ENCODE data around the gene MTA1.

MTA1 gene

DNA sequence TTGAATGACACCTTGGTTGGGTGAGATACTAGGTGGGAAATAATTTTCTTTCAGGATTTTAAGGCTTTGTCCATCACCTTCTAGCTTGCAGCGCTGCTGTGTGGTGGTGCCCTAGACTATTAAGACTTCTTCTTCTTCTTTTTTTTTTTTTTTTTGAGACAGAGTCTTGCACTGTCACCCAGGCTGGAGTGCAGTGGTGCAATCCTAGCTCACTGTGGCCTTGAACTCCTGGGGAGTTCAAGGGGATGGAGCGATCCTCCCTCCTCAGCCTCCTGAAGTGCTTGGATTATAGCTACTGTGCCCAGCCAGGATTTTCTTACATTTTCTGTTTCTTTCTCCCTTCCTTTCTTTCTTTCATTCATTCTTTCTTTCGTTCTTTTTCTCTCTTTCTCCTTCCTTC is 10.3 kb upstream of the MTA1 start:
- TF ChIP-seq, protein P1, sequence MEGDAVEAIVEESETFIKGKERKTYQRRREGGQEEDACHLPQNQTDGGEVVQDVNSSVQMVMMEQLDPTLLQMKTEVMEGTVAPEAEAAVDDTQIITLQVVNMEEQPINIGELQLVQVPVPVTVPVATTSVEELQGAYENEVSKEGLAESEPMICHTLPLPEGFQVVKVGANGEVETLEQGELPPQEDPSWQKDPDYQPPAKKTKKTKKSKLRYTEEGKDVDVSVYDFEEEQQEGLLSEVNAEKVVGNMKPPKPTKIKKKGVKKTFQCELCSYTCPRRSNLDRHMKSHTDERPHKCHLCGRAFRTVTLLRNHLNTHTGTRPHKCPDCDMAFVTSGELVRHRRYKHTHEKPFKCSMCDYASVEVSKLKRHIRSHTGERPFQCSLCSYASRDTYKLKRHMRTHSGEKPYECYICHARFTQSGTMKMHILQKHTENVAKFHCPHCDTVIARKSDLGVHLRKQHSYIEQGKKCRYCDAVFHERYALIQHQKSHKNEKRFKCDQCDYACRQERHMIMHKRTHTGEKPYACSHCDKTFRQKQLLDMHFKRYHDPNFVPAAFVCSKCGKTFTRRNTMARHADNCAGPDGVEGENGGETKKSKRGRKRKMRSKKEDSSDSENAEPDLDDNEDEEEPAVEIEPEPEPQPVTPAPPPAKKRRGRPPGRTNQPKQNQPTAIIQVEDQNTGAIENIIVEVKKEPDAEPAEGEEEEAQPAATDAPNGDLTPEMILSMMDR (IDR thresholded peaks at IDR 0.05; ENCODE audit: borderline replicate concordance, control extremely low read depth, extremely low read depth, insufficient read depth, missing control alignments), result no peak
- in situ Hi-C loops (cut with MboI; ENCODE audit: low sequenced_read_pairs, unreplicated experiment), result no loop called here
- no peak for DNase-seq (ENCODE audit: low spot score)

DNA sequence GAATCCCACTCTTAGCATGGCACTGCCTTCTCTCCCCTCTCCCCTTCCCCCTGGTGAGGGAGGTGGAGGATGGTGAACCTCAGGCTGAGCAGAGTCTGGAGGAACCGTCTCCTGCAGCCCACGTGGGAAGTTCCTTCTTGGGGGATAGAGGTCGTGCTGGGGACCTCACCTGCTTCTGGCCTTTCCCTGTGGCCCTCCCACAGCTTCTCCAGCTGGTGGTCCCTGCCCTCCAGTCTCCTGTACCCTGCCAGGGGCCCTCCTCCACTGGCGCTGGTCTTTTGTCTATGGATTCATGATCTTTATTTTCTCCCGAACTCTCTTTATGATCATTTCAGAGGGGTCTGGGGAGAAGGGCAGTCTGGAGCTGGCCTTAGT is 9.0 kb upstream of the MTA1 start:
- in situ Hi-C loops (cut with MboI; ENCODE audit: low sequenced_read_pairs, unreplicated experiment), result no loop called here
- DNase-seq (ENCODE audit: low spot score), result no peak
- TF ChIP-seq, protein P1 (IDR thresholded peaks at IDR 0.05; ENCODE audit: borderline replicate concordance, control extremely low read depth, extremely low read depth, insufficient read depth, missing control alignments), result no peak

DNA sequence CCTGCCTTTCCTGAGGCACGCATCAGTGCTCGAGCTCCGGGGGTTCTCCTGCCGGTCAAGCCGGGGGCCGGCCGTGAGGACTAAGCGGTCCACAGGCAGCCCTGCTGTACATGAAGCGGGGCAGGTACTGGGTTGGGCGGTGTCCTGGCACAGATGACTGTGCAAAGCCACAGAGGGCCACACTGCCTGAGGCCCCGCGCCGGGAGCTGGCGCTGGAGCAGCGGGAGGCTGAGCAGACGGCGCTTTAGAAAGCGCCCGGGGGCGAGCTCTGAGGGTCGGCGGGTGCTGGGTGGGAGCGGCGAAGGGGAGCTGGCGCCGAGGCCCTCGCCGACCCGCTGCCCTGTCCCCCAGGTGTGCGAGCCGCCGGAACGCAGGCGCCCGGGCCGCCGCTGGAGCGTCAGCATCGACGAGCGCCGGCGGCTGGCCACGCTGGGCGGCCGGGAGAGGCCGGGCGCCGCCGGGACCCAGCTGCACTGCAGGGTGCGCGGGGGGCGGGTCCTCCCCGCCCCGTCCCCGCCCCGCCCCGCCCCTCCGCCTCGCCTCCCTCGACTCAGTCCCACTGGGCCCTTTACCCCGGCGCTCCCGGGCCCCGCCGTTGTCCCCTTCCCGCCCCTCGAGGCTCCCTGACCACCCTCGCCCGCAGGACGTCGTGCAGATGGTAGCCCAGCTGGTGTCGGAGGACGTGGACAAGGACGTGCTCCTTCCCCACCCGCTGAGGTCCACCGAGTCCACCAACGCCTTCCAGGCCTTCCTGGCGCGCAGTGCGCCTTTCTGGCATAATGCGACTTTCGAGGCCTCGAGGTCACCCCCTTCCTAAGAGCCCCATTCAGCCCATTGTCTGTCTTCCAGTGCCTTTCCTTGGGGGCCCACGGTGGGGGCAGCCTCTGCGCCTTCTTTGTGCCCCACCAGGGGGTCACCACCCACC is 8.3 kb upstream of the MTA1 start:
- in situ Hi-C loops (cut with MboI; ENCODE audit: low sequenced_read_pairs, unreplicated experiment), result no loop called here
- TF ChIP-seq, protein P1 (IDR thresholded peaks at IDR 0.05; ENCODE audit: borderline replicate concordance, control extremely low read depth, extremely low read depth, insufficient read depth, missing control alignments), result no peak
- DNase-seq (ENCODE audit: low spot score), result peak; percentile 92

DNA sequence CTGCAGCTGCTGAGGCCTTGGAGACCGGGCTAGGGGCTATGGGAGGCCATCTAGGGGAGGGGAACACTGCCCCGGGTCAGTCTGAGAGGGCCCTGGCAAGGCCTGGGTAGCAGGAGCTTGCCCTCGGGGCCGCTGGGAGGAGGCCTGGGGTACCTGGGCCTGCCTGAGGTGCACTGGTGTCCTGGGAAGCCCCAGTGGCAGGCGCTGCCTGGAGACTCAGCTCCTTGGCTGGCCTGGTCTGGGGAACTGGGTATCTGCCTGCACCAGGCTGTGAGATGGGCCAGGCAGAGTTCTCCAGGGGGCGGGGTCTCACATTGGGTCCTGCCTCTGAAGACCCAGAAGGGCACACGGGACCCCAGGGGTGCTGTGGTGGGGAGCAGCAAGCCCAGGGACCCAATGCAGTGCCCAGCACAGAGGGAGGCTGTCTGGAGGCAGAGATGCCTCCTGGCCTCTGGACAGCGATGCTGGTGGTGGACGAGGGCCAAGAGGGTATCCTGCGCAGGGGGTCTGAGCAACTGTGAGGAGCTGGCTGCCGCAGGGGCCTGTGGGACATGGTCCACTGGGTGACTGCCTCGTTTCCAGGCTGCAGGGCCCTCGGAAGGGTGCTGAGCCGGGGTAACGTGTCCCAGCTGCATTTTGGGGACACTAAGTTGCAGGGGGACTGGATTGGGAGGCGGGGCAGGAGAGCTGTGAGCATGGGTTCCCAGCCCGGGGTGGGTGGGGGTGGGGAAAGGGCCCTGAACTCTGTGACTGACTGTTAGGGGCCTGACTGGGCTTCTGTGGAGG is 7.4 kb upstream of the MTA1 start:
- no peak for DNase-seq (ENCODE audit: low spot score)
- TF ChIP-seq, protein P1 (IDR thresholded peaks at IDR 0.05; ENCODE audit: borderline replicate concordance, control extremely low read depth, extremely low read depth, insufficient read depth, missing control alignments), result no peak
- in situ Hi-C loops (cut with MboI; ENCODE audit: low sequenced_read_pairs, unreplicated experiment), result no loop called here

DNA sequence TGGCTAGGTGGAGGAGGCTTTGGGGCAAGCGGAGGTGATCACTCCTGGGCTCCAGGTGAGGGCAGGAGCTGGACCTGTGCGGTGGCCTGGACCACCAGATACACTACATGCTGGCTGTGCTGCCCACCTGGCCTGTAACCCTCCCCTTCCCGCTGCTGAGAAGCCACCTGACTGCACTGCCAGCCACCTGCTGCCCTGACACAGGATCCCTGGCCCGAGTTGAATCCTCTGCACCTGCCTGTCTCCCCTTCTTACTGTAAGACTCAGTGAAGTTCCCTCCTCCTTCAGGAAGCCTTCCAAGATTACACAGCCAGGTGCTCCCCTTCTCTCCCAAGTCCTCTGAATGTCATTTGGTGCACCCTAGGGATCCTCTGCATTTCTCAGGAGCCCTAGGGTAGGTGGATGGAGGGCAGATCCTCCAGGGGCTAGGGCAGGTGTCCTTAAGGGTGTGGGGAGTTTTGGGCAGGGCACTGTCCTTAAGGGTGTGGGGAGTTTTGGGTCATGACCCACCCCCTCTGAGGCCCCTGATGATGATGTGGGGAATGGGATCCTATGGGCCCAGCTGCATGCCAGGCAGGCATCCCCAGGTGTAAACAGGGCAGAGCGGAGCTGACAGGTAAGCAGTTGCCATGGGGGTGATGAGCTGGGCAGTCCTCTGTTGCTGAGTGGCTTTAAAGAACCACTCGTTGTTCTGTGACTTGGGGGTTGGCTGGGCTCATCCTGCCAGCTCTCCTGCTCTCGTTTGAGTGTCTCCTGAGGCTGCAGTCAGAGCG is 6.7 kb upstream of the MTA1 start:
- TF ChIP-seq, protein P1 (IDR thresholded peaks at IDR 0.05; ENCODE audit: borderline replicate concordance, control extremely low read depth, extremely low read depth, insufficient read depth, missing control alignments), result no peak
- in situ Hi-C loops (cut with MboI; ENCODE audit: low sequenced_read_pairs, unreplicated experiment), result no loop called here
- no peak for DNase-seq (ENCODE audit: low spot score)

DNA sequence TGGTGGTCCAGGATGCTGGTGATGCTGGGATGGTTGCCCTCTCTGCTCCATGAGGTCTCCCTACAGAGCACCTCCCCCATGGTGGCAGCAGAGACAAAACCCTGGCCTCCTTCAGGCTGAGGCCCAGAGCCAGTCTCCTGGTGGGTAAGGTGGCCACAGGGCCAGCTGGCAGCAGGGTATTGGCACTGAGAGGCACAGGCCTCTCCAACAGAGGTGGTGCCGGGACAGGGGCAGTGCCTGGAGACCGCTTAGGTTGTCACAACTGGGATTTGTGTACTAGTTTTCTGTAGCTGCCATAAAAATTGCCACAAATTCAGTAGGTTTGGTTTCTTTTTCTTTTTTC is 6.1 kb upstream of the MTA1 start:
- in situ Hi-C loops (cut with MboI; ENCODE audit: low sequenced_read_pairs, unreplicated experiment), result no loop called here
- TF ChIP-seq, protein P1 (IDR thresholded peaks at IDR 0.05; ENCODE audit: borderline replicate concordance, control extremely low read depth, extremely low read depth, insufficient read depth, missing control alignments), result no peak
- no peak for DNase-seq (ENCODE audit: low spot score)
